Adrenal gland (tissue), 12 donors: ENCODE results near the gene PKMYT1. TPM values are rescaled to one million over a fixed set of nuclear protein-coding genes. Genes with fewer than 3 reads are reported as not detected.

Source experiments
- DNase-seq, 7 donors: peaks; one replicate each; pipeline ENCODE4 v3.0.0-alpha.2; 2019 to 2020
- H3K27ac ChIP-seq, 5 donors: fragments of 200-600 bp; sonication (generic) in 4 of 5; 1 replicate in 3 of 5; 2 replicates in 2 of 5; pipeline versions ENCODE4 v1.5.1 to v1.8.0; 2016 to 2020; ENCODE audit warnings: mild to moderate bottlenecking in 1 of 5
- H3K27me3 ChIP-seq: fragments of 200-600 bp; 2 replicates; pipeline ENCODE4 v1.8.0; 2021
- H3K36me3 ChIP-seq, 2 donors: fragments of 200-600 bp; replicated peaks in 1 of 2; 1 replicate in 1 of 2; 2 replicates in 1 of 2; pipeline versions ENCODE4 v1.5.1 to v1.8.0; 2018 to 2022
- H3K4me1 ChIP-seq, 2 donors: fragments of 200-600 bp; replicated peaks in 1 of 2; 1 replicate in 1 of 2; 2 replicates in 1 of 2; pipeline versions ENCODE4 v1.5.1 to v1.8.0; 2018 to 2021
- H3K4me3 ChIP-seq, 4 donors: fragments of 200-600 bp; sonication (generic) in 3 of 4; one replicate each; pipeline ENCODE4 v1.5.1; 2016 to 2018
- H3K9me3 ChIP-seq, 3 donors: fragments of 200-600 bp; sonication (generic) in 1 of 3; replicated peaks in 1 of 3; 1 replicate in 2 of 3; 2 replicates in 1 of 3; pipeline versions ENCODE4 v1.5.1 to v1.8.0; 2016 to 2021
- CTCF ChIP-seq, 6 experiments: fragments of 450-650 bp in 4 of 6; fragments of 200-600 bp in 2 of 6; sonication (generic) in 1 of 6; IDR thresholded peaks; 1 replicate in 5 of 6; 2 replicates in 1 of 6; pipeline versions ENCODE4 v1.5.1 to v1.8.0; 2016 to 2021; ENCODE audit warnings: antibody characterized with exemption in 6 of 6, mild to moderate bottlenecking in 2 of 6, moderate library complexity in 1 of 6
- POLR2A ChIP-seq, 2 donors: fragments of 450-650 bp; IDR thresholded peaks; one replicate each; pipeline ENCODE4 v1.6.1; 2017; ENCODE audit warnings: antibody characterized with exemption in 2 of 2, mild to moderate bottlenecking in 2 of 2, moderate library complexity in 1 of 2
- WGBS, 4 donors: extraction: QIAGEN DNeasy Blood & Tissue Kit in 2 of 4; methylation state at CpG; one replicate each; pipeline versions ENCODE4 v1.1.5 to v1.1.7; 2013 to 2017; 5-methylcytosine and 5-hydroxymethylcytosine counted together
- intact Hi-C, 2 donors: fragments of 100-400 bp; cut with DNase I; formaldehyde crosslinking; loops; one replicate each; pipeline versions ENCODE4 v1.14.1 to v1.15.0; 2022 to 2023
- polyA plus RNA-seq, 3 donors: library from polyadenylated mRNA; stranded (reverse); fragments of 200-250 nt in 2 of 3; fragments of 350-450 nt in 1 of 3; fragmentation: Illumina TruSeq in 1 of 3; extraction: RNeasy Lipid Tissue Mini Kit (QIAGEN cat#74804) in 1 of 3; gene quantifications; one replicate each; pipeline ENCODE4 v1.2.3, GENCODE V29; 2013 to 2014
- total RNA-seq, 9 donors: library from RNA; depleted of rRNA in 4 of 9; stranded (reverse); fragments of >200 nt in 4 of 9; fragments of 120-200 nt in 1 of 9; fragmentation: NEBNext Ultra II Directional in 1 of 9; extraction: Animal tissue kit (Norgen Biotek cat#: 25700) in 1 of 9; gene quantifications; one replicate each; pipeline versions ENCODE4 v1.1.0 to v1.2.4, GENCODE V29; 2013 to 2023
- donor health status: healthy with polysubstance abuse.
- donor health status: Bipolar disorder and iron deficiency.
- donor health status: DM: yes; HTN: yes; CAD: no.
- donor health status: DM: no; HTN: no; CAD: no.
- donor health status: DM: no; HTN: no; CAD: no.
- donor health status: DM: yes; HTN: yes; CAD: no.

PKMYT1 gene
- total and polyA plus RNA-seq, 12 donors: 0.46 to 7.0 (median 2.9) TPM

DNA sequence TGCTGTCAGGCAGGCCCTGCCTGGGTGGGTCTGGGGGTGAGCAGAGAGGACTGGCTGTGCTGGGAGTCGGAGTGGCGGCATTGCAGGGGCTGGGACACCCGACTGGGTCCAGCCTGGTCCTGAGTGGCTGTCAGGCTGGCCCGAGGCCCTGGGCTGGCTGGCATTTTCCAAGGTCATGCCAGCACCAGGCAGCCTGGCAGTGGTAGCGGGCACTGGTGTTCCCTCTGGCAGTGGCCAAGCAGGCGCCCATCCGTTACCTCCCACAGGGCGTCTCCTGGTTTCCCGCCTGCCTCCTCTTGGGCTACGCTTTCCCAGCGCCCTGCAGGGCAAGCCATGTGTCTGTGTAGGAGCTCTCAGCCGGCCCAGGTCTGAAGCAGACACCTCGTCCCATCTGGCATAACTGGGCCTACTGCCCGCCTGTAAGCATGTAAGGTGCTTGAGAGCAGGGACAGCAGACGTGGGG is 5.7 kb upstream of the PKMYT1 start:
- H3K4me1 ChIP-seq: peaks cover 3 to 12% of the 10 kb centered on the region in 2 donors
- H3K9me3 ChIP-seq: no peaks in the 10 kb centered on the region
- H3K36me3 ChIP-seq: no peaks in the 10 kb centered on the region
- H3K27ac ChIP-seq: no peak overlapping the region
- no peak overlapping the region for H3K4me3 ChIP-seq
- WGBS, 4 donors: 35 to 65% (median 50%) methylated on average over 4 to 15 of the region's 15 CpGs
- TF ChIP-seq CTCF (IDR thresholded peaks at IDR 0.05) (no peak), POLR2A (IDR thresholded peaks at IDR 0.05) (no peak)
- peak in 4 of 7 donors; percentile 49 to 57 (median 54) for DNase-seq
- intact Hi-C loops: loop anchor here in 1 of 2 donors (10.0 kb wide), 1 partner anchor 61 kb away; no protein-coding TSS in a partner anchor
- H3K27me3 ChIP-seq: no peaks in the 10 kb centered on the region

GRCh38 chr16:2985462-2985861 is 5.2 kb upstream of the PKMYT1 start:
- WGBS, 4 donors: 53 to 73% (median 54%) methylated on average over 2 to 9 of the region's 9 CpGs
- DNase-seq: no peak
- Histone ChIP-seq H3K4me1 (peaks cover 7 to 16% of the 10 kb centered on the region in 2 donors), H3K27ac (no peak overlapping the region), H3K27me3 (no peaks in the 10 kb centered on the region), H3K36me3 (no peaks in the 10 kb centered on the region), H3K4me3 (no peak overlapping the region), H3K9me3 (no peaks in the 10 kb centered on the region)
- TF ChIP-seq POLR2A (IDR thresholded peaks at IDR 0.05): no peak
- no peak for TF ChIP-seq CTCF (IDR thresholded peaks at IDR 0.05)
- intact Hi-C loops: loop anchor here in 1 of 2 donors (10.0 kb wide), 1 partner anchor 61 kb away; no protein-coding TSS in a partner anchor

- H3K4me3 ChIP-seq: peak overlapping the region in 1 of 4 donors; percentile 16
- intact Hi-C loops: loop anchor here in 1 of 2 donors (10.0 kb wide), 1 partner anchor 59 kb away; no protein-coding TSS in a partner anchor
- DNase-seq: peak; percentile 64 to 90 (median 80)
- 9 to 19% (median 14%) methylated on average over 19 to 42 of the region's 42 CpGs for WGBS, 4 donors
- H3K4me1 ChIP-seq: peaks cover 12 to 24% of the 10 kb centered on the region in 2 donors
- H3K27ac ChIP-seq: no peak overlapping the region
- H3K27me3 ChIP-seq: peaks cover 4% of the 10 kb centered on the region
- H3K9me3 ChIP-seq: no peaks in the 10 kb centered on the region
- no peaks in the 10 kb centered on the region for H3K36me3 ChIP-seq
- TF ChIP-seq POLR2A (IDR thresholded peaks at IDR 0.05) (no peak), CTCF (IDR thresholded peaks at IDR 0.05) (peak; percentile 55 to 93 (median 77))
Measured at GRCh38 chr16:2983706-2984136, 3.5 kb upstream of the PKMYT1 start.

- Histone ChIP-seq H3K36me3 (no peaks in the 10 kb centered on the region), H3K4me1 (peaks cover 12 to 24% of the 10 kb centered on the region in 2 donors), H3K27me3 (peaks cover 4% of the 10 kb centered on the region), H3K27ac (no peak overlapping the region), H3K9me3 (no peaks in the 10 kb centered on the region), H3K4me3 (no peak overlapping the region)
- DNase-seq: no peak
- WGBS, 4 donors: 69 to 88% (median 79%) methylated on average over 5 of the region's 5 CpGs
- intact Hi-C loops: loop anchor here in 1 of 2 donors (10.0 kb wide), 1 partner anchor 58 kb away; no protein-coding TSS in a partner anchor
- TF ChIP-seq CTCF (IDR thresholded peaks at IDR 0.05) (no peak), POLR2A (IDR thresholded peaks at IDR 0.05) (no peak)
Measured at GRCh38 chr16:2982402-2982801, 2.2 kb upstream of the PKMYT1 start.
